Measurements from ENCODE around the gene ATE1. TPM values are rescaled to one million over a fixed set of nuclear protein-coding genes. Genes with fewer than 3 reads are reported as not detected.
A peak's percentile ranks its signal among the peaks of the same experiment; 100 is the strongest.
"Not testable (repeated sequence)": the region's sequence is repeated elsewhere in the genome, so short reads cannot be mapped to it uniquely, and the experiment has no call there.

The ATE1 gene
- polyA plus RNA-seq, 2 of the 4 experiments (the other 2 are of a cell fraction), result 27.2 to 58.8 TPM

DNA sequence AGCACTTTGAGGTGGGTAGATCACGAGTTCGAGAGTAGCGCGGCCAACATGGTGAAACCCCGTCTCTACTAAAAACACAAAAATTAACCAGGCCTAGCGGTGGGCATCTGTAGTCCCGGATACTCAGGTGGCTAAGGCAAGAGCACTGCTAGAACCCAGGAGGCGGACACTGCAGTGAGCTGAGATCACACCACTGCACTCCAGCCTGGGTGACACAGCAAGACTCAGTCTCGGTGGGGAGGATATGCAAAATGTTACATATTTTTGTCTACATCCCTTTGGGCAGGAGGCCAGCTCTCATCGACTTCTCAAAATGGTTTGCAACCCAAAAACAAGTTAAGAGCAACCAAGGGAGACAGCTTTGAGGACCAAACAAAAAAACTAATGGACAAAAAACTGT is 8.2 kb downstream of the ATE1 start:
- ChIA-PET POLR2A (interaction anchor here (1.3 kb wide), 1 partner anchor 8 kb away, joined by 3 read pairs; the partner anchor contains the start of gene ATE1), CTCF (interaction anchor here (0.6 to 3.2 kb wide), 3 partner anchors 8 to 32 kb away, joined by 3 to 13 read pairs (median 7); no protein-coding TSS in a partner anchor)
- no peak overlapping the region for H3K27ac ChIP-seq
- ATAC-seq (no peak), DNase-seq (ENCODE audit: low read depth in 1 of 2, low spot score in 1 of 2) (no peak), FAIRE-seq (no peak)
- no peak overlapping the region for H3K4me2 ChIP-seq
- TF ChIP-seq EHMT2 (IDR thresholded peaks at IDR 0.05; ENCODE audit: low read depth), result no peak
- no peak overlapping the region for H3K4me3 ChIP-seq
- H3K9me3 ChIP-seq, result no peaks in the 10 kb centered on the region
- WGBS (ENCODE audit: missing lambda C conversion rate), result 96% methylated on average over 10 of the region's 10 CpGs
- H3K4me1 ChIP-seq, result peaks cover 7% of the 10 kb centered on the region; the same call in 2 of the 3 replicates

DNA sequence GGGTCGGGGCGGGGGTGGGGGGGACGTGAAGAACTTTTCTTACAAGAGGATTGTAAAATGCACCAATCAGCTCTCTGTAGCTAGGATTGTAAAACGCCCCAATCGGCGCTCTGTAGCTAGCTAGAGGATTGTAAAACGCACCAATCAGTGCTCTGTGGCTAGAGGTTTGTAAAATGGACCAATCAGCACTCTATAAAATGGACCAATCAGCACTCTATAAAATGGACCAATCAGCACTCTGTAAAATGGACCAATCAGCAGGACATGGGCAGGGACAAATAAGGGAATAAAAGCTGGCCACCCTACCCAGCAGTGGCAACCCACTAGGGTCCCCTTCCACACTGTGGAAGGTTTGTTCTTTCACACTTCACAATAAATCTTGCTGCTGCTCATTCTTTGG is 9.0 kb downstream of the ATE1 start:
- not testable (repeated sequence) for H3K9me3 ChIP-seq; DNase-seq (ENCODE audit: low read depth in 1 of 2, low spot score in 1 of 2); H3K4me3 ChIP-seq; H3K4me2 ChIP-seq; H3K27ac ChIP-seq; FAIRE-seq; H3K4me1 ChIP-seq
- peak; percentile 57 for TF ChIP-seq MAFK (IDR thresholded peaks at IDR 0.05; ENCODE audit: partially characterized antibody)
- ChIA-PET CTCF (interaction anchor here (0.6 to 3.2 kb wide), 3 partner anchors 7 to 32 kb away, joined by 3 to 13 read pairs (median 7); no protein-coding TSS in a partner anchor), POLR2A (interaction anchor here (1.3 kb wide), 1 partner anchor 9 kb away, joined by 3 read pairs; the partner anchor contains the start of gene ATE1)
- 0 out of 6 replicates have a peak, but pooled peaks of 1 of the 2 experiments have one; percentile 33 for ATAC-seq
- WGBS (ENCODE audit: missing lambda C conversion rate), result 95% methylated on average over 7 of the region's 7 CpGs

DNA sequence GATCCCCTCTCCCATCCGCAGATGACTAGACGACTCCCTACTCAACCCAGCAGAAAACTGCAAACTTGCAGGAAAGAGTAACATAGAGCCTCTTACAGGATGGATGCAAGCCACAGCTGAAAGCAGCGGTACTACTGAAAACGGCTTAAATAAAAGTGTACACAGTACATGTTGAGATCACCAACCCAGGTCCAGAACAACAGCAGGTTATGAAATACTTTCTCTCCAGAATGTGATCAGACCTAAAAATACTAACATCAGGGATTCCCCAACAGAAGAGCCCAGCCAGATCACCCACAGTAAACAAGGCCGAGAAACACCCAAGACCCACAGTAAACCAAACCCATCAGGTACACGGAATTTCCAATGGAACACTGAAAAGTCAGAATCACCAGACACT is 13.2 kb downstream of the ATE1 start:
- TF ChIP-seq MAFK (IDR thresholded peaks at IDR 0.05; ENCODE audit: partially characterized antibody) (no peak), FOSB (CRISPR knock-in tag; IDR thresholded peaks at IDR 0.05) (no peak), KDM1A (IDR thresholded peaks at IDR 0.05; ENCODE audit: low read depth) (no peak), SMC3 (IDR thresholded peaks at IDR 0.05) (no peak), SREBF2 (IDR thresholded peaks at IDR 0.05) (no peak), HDAC2 (IDR thresholded peaks at IDR 0.05) (no peak), POLR2AphosphoS2 (conservative IDR thresholded peaks at IDR 0.05; ENCODE audit: low read length) (no peak), POLR2A (IDR thresholded peaks at IDR 0.05; ENCODE audit: low read length) (no peak), MAZ (IDR thresholded peaks at IDR 0.05; ENCODE audit: borderline replicate concordance, low read depth, low read length) (no peak), HOXB5 (CRISPR knock-in tag; IDR thresholded peaks at IDR 0.05) (no peak), RFX5 (IDR thresholded peaks at IDR 0.05) (no peak), CHD4 (IDR thresholded peaks at IDR 0.05; ENCODE audit: borderline replicate concordance) (no peak), FOSL2 (IDR thresholded peaks at IDR 0.05) (no peak), FOSL2 (CRISPR knock-in tag; IDR thresholded peaks at IDR 0.05) (no peak), NR3C1 (IDR thresholded peaks at IDR 0.05) (no peak), NFE2L2 (conservative IDR thresholded peaks at IDR 0.05; ENCODE audit: low read length) (no peak)
- TF ChIP-seq, protein P1, sequence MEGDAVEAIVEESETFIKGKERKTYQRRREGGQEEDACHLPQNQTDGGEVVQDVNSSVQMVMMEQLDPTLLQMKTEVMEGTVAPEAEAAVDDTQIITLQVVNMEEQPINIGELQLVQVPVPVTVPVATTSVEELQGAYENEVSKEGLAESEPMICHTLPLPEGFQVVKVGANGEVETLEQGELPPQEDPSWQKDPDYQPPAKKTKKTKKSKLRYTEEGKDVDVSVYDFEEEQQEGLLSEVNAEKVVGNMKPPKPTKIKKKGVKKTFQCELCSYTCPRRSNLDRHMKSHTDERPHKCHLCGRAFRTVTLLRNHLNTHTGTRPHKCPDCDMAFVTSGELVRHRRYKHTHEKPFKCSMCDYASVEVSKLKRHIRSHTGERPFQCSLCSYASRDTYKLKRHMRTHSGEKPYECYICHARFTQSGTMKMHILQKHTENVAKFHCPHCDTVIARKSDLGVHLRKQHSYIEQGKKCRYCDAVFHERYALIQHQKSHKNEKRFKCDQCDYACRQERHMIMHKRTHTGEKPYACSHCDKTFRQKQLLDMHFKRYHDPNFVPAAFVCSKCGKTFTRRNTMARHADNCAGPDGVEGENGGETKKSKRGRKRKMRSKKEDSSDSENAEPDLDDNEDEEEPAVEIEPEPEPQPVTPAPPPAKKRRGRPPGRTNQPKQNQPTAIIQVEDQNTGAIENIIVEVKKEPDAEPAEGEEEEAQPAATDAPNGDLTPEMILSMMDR (IDR thresholded peaks at IDR 0.05), result no peak
- TF ChIP-seq, protein P2, sequence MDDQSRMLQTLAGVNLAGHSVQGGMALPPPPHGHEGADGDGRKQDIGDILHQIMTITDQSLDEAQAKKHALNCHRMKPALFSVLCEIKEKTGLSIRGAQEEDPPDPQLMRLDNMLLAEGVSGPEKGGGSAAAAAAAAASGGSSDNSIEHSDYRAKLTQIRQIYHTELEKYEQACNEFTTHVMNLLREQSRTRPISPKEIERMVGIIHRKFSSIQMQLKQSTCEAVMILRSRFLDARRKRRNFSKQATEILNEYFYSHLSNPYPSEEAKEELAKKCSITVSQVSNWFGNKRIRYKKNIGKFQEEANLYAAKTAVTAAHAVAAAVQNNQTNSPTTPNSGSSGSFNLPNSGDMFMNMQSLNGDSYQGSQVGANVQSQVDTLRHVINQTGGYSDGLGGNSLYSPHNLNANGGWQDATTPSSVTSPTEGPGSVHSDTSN (IDR thresholded peaks at IDR 0.05), result no peak
- TF ChIP-seq, protein P3, sequence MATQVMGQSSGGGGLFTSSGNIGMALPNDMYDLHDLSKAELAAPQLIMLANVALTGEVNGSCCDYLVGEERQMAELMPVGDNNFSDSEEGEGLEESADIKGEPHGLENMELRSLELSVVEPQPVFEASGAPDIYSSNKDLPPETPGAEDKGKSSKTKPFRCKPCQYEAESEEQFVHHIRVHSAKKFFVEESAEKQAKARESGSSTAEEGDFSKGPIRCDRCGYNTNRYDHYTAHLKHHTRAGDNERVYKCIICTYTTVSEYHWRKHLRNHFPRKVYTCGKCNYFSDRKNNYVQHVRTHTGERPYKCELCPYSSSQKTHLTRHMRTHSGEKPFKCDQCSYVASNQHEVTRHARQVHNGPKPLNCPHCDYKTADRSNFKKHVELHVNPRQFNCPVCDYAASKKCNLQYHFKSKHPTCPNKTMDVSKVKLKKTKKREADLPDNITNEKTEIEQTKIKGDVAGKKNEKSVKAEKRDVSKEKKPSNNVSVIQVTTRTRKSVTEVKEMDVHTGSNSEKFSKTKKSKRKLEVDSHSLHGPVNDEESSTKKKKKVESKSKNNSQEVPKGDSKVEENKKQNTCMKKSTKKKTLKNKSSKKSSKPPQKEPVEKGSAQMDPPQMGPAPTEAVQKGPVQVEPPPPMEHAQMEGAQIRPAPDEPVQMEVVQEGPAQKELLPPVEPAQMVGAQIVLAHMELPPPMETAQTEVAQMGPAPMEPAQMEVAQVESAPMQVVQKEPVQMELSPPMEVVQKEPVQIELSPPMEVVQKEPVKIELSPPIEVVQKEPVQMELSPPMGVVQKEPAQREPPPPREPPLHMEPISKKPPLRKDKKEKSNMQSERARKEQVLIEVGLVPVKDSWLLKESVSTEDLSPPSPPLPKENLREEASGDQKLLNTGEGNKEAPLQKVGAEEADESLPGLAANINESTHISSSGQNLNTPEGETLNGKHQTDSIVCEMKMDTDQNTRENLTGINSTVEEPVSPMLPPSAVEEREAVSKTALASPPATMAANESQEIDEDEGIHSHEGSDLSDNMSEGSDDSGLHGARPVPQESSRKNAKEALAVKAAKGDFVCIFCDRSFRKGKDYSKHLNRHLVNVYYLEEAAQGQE (IDR thresholded peaks at IDR 0.05), result no peak
- TF ChIP-seq, protein P4, sequence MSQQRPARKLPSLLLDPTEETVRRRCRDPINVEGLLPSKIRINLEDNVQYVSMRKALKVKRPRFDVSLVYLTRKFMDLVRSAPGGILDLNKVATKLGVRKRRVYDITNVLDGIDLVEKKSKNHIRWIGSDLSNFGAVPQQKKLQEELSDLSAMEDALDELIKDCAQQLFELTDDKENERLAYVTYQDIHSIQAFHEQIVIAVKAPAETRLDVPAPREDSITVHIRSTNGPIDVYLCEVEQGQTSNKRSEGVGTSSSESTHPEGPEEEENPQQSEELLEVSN (IDR thresholded peaks at IDR 0.05; ENCODE audit: borderline replicate concordance, low read depth), result no peak
- TF ChIP-seq, protein P5, sequence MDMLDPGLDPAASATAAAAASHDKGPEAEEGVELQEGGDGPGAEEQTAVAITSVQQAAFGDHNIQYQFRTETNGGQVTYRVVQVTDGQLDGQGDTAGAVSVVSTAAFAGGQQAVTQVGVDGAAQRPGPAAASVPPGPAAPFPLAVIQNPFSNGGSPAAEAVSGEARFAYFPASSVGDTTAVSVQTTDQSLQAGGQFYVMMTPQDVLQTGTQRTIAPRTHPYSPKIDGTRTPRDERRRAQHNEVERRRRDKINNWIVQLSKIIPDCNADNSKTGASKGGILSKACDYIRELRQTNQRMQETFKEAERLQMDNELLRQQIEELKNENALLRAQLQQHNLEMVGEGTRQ (IDR thresholded peaks at IDR 0.05), result no peak
- Histone ChIP-seq H3K9me3 (no peaks in the 10 kb centered on the region), H3K4me2 (no peak overlapping the region), H3K27ac (no peak overlapping the region), H3K4me1 (peaks cover 27% of the 10 kb centered on the region), H3K4me3 (no peak overlapping the region)
- ATAC-seq (no peak), FAIRE-seq (no peak), DNase-seq (ENCODE audit: low read depth in 1 of 2, low spot score in 1 of 2) (no peak)
- WGBS (ENCODE audit: missing lambda C conversion rate), result 86% methylated on average over 6 of the region's 6 CpGs
- CTCF ChIA-PET, result interaction anchor here (0.6 to 2.2 kb wide), 3 partner anchors 14 to 171 kb away, joined by 3 to 6 read pairs (median 3); no protein-coding TSS in a partner anchor
- POLR2A ChIA-PET, result no interaction called here

All from A549 (cell line).